Small intestine (tissue), 7 donors: ENCODE data around the gene USP2. TPM values are rescaled to one million over a fixed set of nuclear protein-coding genes. Genes with fewer than 3 reads are reported as not detected.

Experiments
- DNase-seq, 2 donors: peaks; one replicate each; pipeline versions ENCODE4 v3.0.0 to v3.0.0-alpha.2; 2013
- FAIRE-seq: peaks from 2 replicates; lab custom pipeline; 2012; peaks lifted over from hg19 to GRCh38; lab: Jason Lieb, UNC
- H3K27ac ChIP-seq, 3 donors: one replicate each; pipeline ENCODE4 v1.5.1; 2013; ENCODE audit warnings: low read length in 2 of 3, mild to moderate bottlenecking in 2 of 3, control low read depth in 1 of 3, inconsistent platforms in 1 of 3, low read depth in 1 of 3, moderate library complexity in 1 of 3
- H3K27me3 ChIP-seq, 3 donors: one replicate each; pipeline ENCODE4 v1.6.1; 2013; ENCODE audit warnings: low read length in 3 of 3, inconsistent platforms in 1 of 3; ENCODE audit not compliant: control insufficient read depth in 3 of 3, insufficient read depth in 3 of 3
- H3K36me3 ChIP-seq, 3 donors: one replicate each; pipeline ENCODE4 v1.6.1; 2013; ENCODE audit warnings: low read length in 3 of 3, inconsistent platforms in 1 of 3, low read depth in 1 of 3, mild to moderate bottlenecking in 1 of 3, moderate library complexity in 1 of 3; ENCODE audit not compliant: control insufficient read depth in 3 of 3, insufficient read depth in 2 of 3
- H3K4me1 ChIP-seq, 3 donors: one replicate each; pipeline ENCODE4 v1.6.1; 2013; ENCODE audit warnings: low read length in 2 of 3, inconsistent platforms in 1 of 3, low read depth in 1 of 3, mild to moderate bottlenecking in 1 of 3, moderate library complexity in 1 of 3; ENCODE audit not compliant: control insufficient read depth in 3 of 3, insufficient read depth in 2 of 3
- H3K4me3 ChIP-seq, 3 donors: one replicate each; pipeline ENCODE4 v1.5.1; 2013; ENCODE audit warnings: low read length in 3 of 3, control low read depth in 1 of 3, inconsistent platforms in 1 of 3, low read depth in 1 of 3, mild to moderate bottlenecking in 1 of 3, moderate library complexity in 1 of 3
- H3K9me3 ChIP-seq, 2 donors: one replicate each; pipeline ENCODE4 v1.6.1; 2013; ENCODE audit warnings: low read depth in 1 of 2, low read length in 1 of 2; ENCODE audit not compliant: control insufficient read depth in 2 of 2, insufficient read depth in 1 of 2
- WGBS, 3 donors: extraction: QIAGEN DNeasy Blood & Tissue Kit; methylation state at CpG; one replicate each; pipeline ENCODE4 v1.1.7; 2013; 5-methylcytosine and 5-hydroxymethylcytosine counted together
- polyA plus RNA-seq, 4 donors: library from polyadenylated mRNA; stranded (reverse) in 3 of 4; unstranded in 1 of 4; fragments of 200-250 nt in 3 of 4; fragments of 120-200 nt in 1 of 4; gene quantifications; one replicate each; pipeline versions ENCODE4 v1.2.1 to v1.2.3, GENCODE V29; 2013
- donor health status: healthy with polysubstance abuse.
- donor health status: control.
- donor health status: control.
- donor health status: Bipolar disorder and iron deficiency.
- donor health status: healthy.

The USP2 gene
- polyA plus RNA-seq, 4 donors = 3.9 to 19.5 (median 10.3) TPM

DNA sequence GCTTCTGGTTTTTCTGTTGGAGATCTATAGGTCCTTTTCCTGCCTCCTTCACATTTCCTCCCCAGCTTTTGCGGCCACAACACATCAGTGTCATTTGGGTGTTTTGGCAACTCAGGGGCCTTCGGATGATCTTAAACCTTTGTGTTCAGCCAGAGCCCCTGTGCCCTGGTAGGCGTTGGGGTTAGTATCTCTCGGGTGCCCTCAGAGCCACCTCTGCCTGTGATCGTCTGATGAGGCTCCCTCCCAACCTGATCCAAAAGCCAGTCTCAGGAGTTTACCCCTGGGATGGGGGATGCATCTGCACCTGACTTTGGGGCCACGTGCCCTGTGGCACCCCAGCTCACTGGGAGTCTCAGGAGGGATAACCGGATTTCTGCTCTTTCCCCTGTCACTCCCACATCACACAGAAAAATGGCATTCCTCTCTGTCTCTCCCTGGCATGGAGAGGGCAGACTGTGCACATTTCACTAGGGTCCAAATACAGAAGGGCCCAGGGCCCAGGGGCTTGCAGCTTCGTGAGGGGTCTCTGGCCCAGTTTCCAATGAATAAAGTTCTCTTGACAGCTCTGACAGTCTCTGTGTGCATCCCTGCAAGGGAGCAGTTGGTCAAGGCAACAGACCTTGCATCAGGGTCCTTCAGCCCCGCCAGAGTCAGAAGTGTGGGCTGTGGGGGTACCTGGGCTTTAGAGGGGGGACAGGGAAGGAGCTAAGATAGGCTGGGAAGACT lies 44.6 kb downstream of the USP2 start:
- Histone ChIP-seq H3K27ac (peak overlapping the region in 2 of 3 donors; percentile 33 to 57), H3K4me1 (peaks cover 3 to 51% (median 10%) of the 10 kb centered on the region in 3 donors), H3K27me3 (peaks cover 0 to 32% (median 0%) of the 10 kb centered on the region in 3 donors), H3K4me3 (no peak overlapping the region), H3K36me3 (peaks cover 0 to 27% (median 2%) of the 10 kb centered on the region in 3 donors), H3K9me3 (no peaks in the 10 kb centered on the region)
- FAIRE-seq (no peak), DNase-seq (no peak)
- 83 to 90% (median 84%) methylated on average over 9 of the region's 9 CpGs for WGBS, 3 donors

DNA sequence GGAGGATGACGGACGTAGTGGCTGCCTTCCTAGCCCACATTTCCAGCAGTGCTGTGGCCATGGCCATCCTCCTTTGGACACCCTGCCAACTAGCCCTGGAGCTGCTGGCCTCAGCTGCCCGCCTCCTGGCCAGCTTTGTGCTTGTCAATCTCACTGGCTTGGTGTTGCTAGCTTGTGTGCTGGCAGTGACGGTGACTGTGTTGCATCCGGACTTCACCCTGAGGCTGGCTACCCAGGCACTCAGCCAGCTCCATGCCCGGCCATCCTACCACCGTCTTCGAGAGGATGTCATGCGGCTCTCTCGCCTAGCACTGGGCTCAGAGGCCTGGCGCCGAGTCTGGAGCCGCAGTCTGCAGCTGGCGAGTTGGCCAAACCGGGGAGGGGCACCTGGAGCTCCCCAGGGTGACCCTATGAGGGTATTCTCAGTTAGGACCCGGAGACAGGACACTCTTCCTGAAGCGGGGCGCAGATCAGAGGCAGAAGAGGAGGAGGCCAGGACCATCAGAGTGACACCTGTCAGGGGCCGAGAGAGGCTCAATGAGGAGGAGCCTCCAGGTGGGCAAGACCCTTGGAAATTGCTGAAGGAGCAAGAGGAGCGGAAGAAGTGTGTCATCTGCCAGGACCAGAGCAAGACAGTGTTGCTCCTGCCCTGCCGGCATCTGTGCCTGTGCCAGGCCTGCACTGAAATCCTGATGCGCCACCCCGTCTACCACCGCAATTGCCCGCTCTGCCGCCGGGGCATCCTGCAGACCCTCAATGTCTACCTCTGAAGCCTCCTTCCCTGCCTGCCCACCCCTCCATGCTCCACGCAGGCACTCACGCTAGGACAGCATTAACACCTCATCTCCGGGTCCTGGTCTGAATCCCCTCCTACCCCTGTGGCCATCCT lies 45.6 kb downstream of the USP2 start:
- WGBS, 3 donors = 86 to 89% (median 87%) methylated on average over 30 of the region's 30 CpGs
- peaks cover 0 to 22% (median 0%) of the 10 kb centered on the region in 3 donors for H3K27me3 ChIP-seq
- DNase-seq (no peak), FAIRE-seq (no peak)
- H3K4me1 ChIP-seq = peaks cover 3 to 44% (median 5%) of the 10 kb centered on the region in 3 donors
- H3K27ac ChIP-seq = no peak overlapping the region
- H3K4me3 ChIP-seq = no peak overlapping the region
- H3K36me3 ChIP-seq = peaks cover 0 to 27% (median 2%) of the 10 kb centered on the region in 3 donors
- H3K9me3 ChIP-seq = no peaks in the 10 kb centered on the region

DNA sequence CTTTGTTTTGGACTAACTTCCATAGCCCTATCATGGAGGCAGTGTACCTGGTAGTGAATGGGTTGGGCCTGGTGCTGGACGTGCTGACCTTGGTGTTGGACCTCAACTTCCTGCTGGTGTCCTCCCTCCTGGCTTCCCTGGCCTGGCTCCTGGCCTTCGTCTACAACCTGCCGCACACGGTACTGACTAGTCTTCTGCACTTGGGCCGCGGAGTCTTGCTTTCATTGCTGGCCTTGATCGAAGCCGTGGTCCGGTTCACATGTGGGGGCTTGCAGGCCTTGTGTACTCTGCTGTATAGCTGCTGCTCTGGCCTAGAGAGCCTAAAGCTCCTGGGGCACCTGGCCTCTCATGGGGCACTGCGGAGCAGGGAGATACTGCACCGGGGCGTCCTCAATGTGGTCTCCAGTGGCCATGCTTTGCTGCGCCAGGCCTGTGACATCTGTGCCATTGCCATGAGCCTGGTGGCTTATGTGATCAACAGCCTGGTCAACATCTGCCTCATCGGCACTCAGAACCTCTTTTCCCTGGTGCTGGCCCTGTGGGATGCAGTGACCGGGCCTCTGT lies 46.3 kb downstream of the USP2 start:
- H3K36me3 ChIP-seq = peaks cover 0 to 27% (median 2%) of the 10 kb centered on the region in 3 donors
- H3K9me3 ChIP-seq = no peaks in the 10 kb centered on the region
- H3K4me1 ChIP-seq = peaks cover 3 to 37% (median 5%) of the 10 kb centered on the region in 3 donors
- DNase-seq = no peak
- peak overlapping the region in 2 of 3 donors; percentile 88 to 93 for H3K4me3 ChIP-seq
- peak overlapping the region in 2 of 3 donors; percentile 61 to 76 for H3K27ac ChIP-seq
- WGBS, 3 donors = 65 to 72% (median 71%) methylated on average over 15 of the region's 15 CpGs
- FAIRE-seq = no peak
- peaks cover 0 to 15% (median 0%) of the 10 kb centered on the region in 3 donors for H3K27me3 ChIP-seq

DNA sequence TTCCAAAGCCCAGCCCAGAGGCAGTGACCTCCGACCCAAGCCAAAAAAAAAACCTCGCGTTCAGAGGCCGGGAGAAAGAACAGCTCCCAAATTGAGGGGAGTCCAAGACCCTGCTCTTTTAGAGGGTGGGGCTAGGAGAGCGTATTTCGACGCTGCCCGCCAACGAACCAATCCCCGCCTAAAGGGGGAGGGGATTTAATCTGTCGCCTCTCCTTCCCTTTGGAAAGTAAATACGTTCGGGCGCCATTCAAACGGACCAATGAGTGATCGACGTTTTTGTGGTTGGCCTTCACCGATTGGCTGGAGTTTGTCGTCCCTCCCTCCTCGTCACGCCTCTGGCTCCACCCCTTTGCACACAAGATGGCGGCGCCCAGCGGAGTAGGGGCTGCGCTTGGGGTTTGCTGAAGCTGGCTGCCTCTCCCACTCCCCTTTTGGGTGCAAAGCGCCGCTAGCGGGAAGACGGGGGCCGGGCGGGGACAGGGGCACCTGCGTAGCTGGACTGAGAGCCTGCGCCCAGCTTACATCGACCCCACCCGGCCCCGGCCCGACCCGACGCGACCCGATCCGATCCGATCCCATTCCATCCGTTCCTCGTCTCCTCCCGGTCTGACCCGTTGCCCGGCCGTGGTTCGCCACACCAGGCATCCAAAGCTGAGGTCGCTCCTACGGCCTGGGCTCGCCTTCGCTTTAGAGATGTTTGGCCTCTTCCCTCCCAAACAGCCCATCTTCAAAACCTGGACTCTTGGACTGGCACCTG lies 47.1 kb downstream of the USP2 start, which contains the start of gene RNF26:
RNF26 (plus strand) TSS at position 354 of the 757 bp plus-strand sequence. CDS start 596 bp downstream, outside the sequence.
- peak within 1 kb of the TSS; percentile 77 to 93 (median 88) for H3K4me3 ChIP-seq
- no peaks in the 10 kb centered on the region for H3K9me3 ChIP-seq
- peak; percentile 97 to 99 for DNase-seq
- H3K27me3 ChIP-seq = peaks cover 0 to 9% (median 0%) of the 10 kb centered on the region in 3 donors
- FAIRE-seq = peak; percentile 57
- WGBS, 3 donors = 0% methylated on average over 44 to 54 of the region's 54 CpGs
- peaks cover 0 to 27% (median 2%) of the 10 kb centered on the region in 3 donors for H3K36me3 ChIP-seq
- peaks cover 3 to 33% (median 5%) of the 10 kb centered on the region in 3 donors for H3K4me1 ChIP-seq
- H3K27ac ChIP-seq = peak within 1 kb of the TSS; percentile 61 to 76 (median 68)

DNA sequence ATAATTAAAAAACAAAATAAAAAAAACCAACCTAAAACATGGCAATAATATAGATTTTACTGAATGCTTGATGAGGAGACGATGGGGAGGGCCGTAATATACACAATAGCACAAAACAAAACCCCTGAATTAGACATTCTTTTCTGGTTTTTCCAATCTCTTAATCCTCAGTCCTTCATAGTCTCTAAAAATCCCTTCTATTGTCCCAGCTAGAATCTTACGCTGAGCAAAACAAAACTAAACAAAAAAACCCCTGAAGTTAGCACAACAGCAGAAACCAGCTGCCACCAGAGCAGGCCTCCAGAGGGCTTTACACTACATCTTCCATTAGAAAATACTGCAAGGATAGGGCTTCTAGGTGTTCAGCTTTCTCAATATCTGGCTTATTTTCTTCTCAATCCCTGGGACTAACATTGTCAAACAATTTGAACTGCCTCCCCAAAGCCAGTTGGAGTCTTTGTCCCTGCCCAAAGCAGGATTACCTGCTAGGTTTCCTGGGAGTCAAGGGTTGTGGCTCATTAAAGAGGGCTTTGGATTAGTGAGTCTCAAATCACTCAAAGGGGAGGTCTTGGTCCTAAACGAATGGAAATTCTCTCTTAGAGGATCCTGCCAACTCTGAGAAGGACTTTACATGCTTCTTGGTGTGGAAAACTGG lies 49.3 kb downstream of the USP2 start:
- WGBS, 3 donors = 69 to 85% (median 82%) methylated on average over 4 of the region's 4 CpGs
- Histone ChIP-seq H3K27me3 (no peaks in the 10 kb centered on the region), H3K27ac (no peak overlapping the region), H3K9me3 (no peaks in the 10 kb centered on the region), H3K4me3 (no peak overlapping the region), H3K36me3 (peaks cover 0 to 20% (median 2%) of the 10 kb centered on the region in 3 donors), H3K4me1 (peaks cover 0 to 14% (median 5%) of the 10 kb centered on the region in 3 donors)
- DNase-seq (no peak), FAIRE-seq (no peak)

DNA sequence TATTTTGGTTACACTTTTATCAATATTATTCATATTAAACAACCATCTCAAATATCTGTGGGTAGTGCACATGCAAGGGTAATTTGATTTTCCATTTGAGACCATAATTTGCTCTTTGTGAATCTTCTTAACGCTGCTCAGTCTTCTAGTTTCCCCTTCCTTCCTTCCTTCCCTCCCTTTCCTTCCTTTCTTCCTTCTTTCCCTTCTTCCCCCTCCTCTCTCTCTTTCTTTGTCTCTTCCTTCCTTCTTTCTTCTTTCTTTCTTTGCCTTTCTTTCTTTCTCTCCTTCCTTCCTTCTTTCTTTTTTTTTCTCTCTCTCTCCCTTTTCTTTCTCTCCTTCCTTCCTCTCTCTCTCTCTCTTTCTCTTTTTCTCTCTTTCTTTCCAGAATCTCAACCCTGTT lies 51.3 kb downstream of the USP2 start:
- FAIRE-seq = no peak
- WGBS, 3 donors = 44 to 67% (median 65%) methylated on average over 1 of the region's 1 CpG

DNA sequence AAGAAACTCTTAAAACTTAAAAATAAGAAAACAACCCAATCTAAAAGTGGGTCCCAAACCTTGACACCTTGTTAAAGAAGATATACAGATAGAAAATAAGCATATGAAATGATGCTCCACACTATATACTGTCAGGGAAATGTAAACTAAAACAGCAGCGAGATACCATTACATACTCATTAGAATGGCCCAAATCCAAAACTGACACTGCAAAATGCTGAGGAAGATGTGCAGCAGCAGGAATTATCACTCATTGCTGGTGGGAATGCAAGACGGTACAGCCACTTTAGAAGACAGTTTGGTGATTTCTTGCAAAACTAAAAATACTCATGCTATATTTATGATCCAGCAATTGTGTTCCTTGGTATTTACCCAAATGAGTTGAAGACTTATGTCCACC lies 52.2 kb downstream of the USP2 start:
- H3K4me3 ChIP-seq = no peak overlapping the region
- WGBS, 3 donors = 58 to 69% (median 59%) methylated on average over 2 of the region's 2 CpGs
- no peak for FAIRE-seq

More for the DNA sequence above, 51.3 kb downstream of the USP2 start:
- H3K36me3 ChIP-seq = peaks cover 0 to under 1% (median 0%) of the 10 kb centered on the region in 3 donors
- no peaks in the 10 kb centered on the region for H3K27me3 ChIP-seq
- no peak overlapping the region for H3K27ac ChIP-seq
- H3K9me3 ChIP-seq = no peaks in the 10 kb centered on the region
- no peak for DNase-seq
- no peak overlapping the region for H3K4me3 ChIP-seq
- H3K4me1 ChIP-seq = peaks cover 0 to 4% (median 4%) of the 10 kb centered on the region in 3 donors

More for the DNA sequence above, 52.2 kb downstream of the USP2 start:
- H3K27me3 ChIP-seq = no peaks in the 10 kb centered on the region
- no peaks in the 10 kb centered on the region for H3K4me1 ChIP-seq
- H3K36me3 ChIP-seq = no peaks in the 10 kb centered on the region
- no peak for DNase-seq
- H3K9me3 ChIP-seq = no peaks in the 10 kb centered on the region
- no peak overlapping the region for H3K27ac ChIP-seq
